Glomerular visceral epithelial cell (primary cell): ENCODE results near the gene IGF2.

Experiments used
- DNase-seq: peaks from one replicate; pipeline ENCODE4 v3.0.0-alpha.2; 2016; ENCODE audit errors: extremely low spot score

Gene IGF2

GRCh38 chr11:2169626-2170570, 30.7 kb upstream of the IGF2 start:
- DNase-seq = no peak

DNA sequence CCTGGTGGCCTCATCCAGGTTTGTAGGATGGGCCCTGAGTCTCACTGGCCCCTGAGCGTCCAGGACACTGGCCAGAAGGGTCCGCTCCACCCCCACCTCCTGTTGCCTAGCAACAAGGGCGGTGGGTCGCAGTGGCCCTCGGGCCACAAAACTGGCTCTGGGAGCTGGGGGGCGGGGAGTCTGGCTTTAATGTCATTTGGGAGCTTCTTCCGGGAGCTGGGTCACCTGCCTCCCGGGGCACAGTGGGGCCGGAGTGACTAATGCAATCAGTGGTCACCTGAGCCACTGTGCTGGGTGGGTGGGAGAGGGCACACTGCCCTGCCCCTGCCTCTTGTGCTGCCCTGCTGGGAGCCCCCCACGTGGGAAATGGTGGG, 29.8 kb upstream of the IGF2 start:
- no peak for DNase-seq

- no peak for DNase-seq
Measured at GRCh38 chr11:2168286-2169004, 29.3 kb upstream of the IGF2 start.

GRCh38 chr11:2167141-2168045, 28.2 kb upstream of the IGF2 start:
- DNase-seq = no peak

DNA sequence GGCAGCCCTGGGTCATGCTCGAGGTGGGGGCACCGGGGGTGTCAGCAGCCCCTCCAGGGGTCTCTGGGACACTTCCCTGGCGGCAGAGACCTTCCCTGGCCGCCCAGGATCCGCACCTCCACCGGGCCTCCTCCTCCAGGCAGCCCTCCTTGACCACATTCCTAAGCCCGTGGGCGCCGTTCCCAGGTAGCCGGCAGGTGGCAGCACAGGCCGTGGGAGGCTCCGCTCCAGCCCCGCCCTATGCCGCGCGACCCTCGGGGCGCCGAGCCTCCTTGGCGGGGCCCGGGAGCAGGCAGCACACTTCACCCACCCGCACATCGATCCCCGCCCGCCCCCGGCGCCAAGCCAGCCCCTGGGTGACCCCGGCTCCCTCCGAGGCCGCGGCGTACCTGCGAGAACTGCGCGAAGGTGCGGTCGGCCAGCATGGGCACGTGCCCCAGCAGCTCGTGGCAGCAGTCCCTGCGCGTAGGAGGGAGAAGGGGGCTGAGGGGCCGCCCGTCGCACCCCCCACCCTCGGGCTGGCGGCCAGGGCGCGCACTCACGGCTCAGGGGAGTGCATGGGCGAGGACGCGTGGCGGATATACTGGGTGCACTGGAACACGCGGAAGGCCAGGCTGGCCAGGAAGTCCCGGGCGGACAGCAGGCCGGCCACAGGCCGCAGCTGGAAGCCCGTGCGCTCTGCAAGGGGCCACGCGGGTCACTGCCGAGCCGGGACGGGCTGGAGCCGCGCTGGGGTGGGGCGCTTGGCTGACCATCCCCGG, 27.1 kb upstream of the IGF2 start:
- DNase-seq = no peak

- DNase-seq = no peak
Measured at GRCh38 chr11:2165571-2165970, 26.4 kb upstream of the IGF2 start.

GRCh38 chr11:2164861-2165555, 25.8 kb upstream of the IGF2 start:
- DNase-seq = no peak

DNA sequence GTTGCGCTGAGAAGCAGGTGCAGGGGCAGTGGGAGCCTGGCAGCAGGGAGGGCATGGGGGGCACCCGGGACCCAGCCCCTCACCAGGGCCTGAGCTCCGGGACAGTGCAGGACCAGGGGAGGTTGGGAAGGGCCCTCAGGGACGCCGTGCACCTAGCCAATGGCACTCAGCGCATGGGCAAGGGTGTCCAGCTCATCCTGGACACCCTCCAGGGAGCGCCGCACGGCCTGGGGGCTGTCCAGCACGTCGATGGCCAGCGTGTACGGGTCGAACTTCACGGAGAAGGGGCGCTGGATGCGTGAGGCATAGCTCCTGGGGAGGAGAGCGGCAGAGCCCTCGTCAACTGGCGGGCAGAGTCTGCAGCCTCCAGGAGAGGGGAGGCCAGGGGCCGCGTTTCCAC, 24.9 kb upstream of the IGF2 start:
- no peak for DNase-seq

- no peak for DNase-seq
Measured at GRCh38 chr11:2163428-2163978, 24.3 kb upstream of the IGF2 start.

DNA sequence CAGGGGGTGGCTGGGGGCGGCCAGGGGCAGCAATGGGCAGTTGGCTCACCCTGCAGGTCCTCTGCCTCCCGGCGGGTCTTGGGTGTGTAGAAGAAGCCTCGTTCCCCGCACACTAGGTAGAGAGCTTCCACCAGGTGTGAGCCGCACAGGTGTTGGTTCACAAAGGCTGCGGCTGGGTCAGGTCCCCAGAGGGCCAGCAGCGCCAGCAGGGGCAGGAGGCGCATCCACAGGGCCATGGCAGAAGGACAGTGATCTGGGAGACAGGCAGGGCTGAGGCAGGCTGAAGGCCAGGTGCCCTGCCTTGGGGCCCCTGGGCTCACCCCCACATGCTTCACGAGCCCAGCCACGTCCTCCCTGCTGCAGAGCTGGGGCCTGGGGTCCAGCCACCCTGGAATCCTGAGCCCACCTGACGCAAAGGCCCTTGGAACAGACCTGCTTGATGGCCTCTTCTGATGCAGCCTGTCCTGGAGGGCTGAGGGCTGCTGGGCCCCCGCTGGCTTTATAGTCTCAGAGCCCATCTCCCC, 21.6 kb upstream of the IGF2 start, which contains the start of gene INS:
Gene INS (minus strand): TSS at position 474 of the 524 bp plus-strand sequence. CDS start 238 bp downstream, at position 236.
- no peak for DNase-seq

DNA sequence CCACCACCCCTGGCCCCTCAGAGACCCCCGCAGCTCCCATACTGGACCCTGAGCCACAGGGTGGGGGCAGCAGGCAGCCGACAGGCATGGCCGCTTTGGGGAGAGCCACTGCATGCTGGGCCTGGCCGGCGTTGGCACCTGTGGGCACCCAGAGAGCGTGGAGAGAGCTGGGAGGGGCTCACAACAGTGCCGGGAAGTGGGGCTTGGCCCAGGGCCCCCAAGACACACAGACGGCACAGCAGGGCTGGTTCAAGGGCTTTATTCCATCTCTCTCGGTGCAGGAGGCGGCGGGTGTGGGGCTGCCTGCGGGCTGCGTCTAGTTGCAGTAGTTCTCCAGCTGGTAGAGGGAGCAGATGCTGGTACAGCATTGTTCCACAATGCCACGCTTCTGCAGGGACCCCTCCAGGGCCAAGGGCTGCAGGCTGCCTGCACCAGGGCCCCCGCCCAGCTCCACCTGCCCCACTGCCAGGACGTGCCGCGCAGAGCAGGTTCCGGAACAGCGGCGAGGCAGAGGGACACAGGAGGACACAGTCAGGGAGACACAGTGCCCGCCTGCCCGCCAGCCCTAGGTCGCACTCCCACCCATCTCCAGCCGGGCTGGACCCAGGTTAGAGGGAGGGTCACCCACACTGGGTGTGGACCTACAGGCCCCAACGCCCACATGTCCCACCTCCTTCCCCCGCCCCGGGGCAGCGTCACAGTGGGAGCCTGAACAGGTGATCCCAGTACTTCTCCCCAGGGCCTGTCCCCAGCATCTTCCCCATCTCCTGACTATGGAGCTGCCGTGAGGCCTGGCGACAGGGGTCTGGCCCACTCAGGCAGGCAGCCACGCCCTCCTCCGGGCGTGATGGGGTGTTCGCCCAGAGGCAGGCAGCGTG, 20.6 kb upstream of the IGF2 start:
- no peak for DNase-seq

DNA sequence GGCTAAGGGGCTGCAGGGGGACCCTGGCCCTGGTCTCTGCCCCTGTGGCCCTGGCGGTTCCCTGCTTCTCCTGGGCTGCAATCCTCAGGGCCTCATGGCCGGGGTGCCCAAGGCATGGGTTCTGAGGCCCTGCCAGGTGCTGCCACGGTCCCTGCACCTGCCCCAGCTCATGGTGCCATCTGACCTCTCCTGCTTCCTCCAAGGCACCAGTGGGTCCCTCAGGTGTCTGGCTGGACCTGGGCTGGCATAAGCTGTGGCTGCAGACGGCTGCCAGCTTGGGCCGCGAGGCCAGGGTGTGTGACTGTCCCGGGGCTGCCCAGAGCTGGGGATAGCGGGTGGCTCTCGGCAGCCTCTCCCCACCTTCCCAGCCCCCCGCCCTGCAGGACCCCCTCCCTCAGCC, 19.8 kb upstream of the IGF2 start:
- DNase-seq = no peak

- DNase-seq = no peak
Measured at GRCh38 chr11:2158296-2158737, 19.1 kb upstream of the IGF2 start.

GRCh38 chr11:2157294-2158040, 18.3 kb upstream of the IGF2 start:
- no peak for DNase-seq

DNA sequence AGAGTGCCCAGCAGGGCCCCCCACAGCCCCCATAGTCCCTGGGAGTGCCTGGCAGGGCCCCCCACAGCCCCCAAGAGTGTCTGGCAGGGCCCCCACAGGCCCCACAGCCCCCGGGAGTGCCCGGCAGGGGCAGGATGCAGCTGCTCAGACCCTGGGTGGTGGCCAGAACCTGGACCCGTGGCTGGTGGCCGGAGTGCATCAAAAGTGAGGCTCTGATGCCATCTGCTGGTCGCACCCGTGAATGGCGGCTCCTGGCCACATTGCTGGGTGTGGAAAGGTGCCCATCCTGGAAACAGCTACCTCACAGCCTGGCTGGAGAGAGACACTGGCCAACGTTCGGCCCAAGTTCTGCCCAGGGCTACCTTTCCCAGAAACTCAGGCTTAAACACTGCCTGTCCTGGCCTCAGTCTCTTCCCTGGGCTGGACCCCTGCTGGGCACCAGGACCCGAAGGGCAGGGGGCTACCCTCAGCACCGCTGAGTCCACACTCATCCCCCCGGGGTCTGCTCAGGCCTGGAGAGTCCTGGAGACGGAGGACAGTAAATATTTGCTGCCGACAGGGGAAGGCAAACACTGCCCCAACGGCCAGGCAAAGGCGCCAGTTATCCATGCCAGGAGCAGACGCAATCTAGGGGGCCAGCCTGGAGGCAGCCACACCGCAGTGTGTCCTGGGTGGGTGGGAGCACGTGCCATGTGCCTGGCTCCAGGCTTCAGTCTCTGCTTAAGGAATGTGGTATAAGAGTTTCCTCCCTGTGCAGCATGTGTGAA, 17.4 kb upstream of the IGF2 start:
- peak; percentile 70 for DNase-seq

- no peak for DNase-seq
Measured at GRCh38 chr11:2155511-2155910, 16.3 kb upstream of the IGF2 start.

DNA sequence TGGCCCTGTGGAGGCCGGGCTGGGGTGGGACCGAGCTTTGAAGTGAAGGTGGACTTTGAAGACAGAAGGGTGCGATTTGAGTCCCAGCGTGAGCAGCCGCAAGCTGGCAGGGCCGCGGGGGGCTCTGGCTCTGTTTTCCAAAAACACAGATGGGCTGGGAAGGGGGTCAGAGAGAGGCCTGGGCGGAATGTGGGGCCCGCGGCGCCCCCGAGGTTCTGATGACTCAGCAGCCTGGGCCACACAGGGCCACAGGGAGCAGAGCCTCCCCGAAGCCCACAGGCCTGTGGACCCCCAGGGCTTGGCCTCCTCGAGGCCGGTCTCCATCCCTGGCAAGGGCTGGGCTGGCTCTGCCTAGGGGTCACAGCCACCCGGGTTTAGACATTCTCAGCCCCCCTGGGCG, 15.7 kb upstream of the IGF2 start:
- DNase-seq = no peak
